Stimulated activated CD8-positive, alpha-beta memory T cell treated with anti-CD3 and anti-CD28 coated beads, Interleukin-7, amount 100 ng/mL, for 24 hours (primary cell): ENCODE results near the gene HVCN1.
"Not testable (repeated sequence)": the region's sequence is repeated elsewhere in the genome, so short reads cannot be mapped to it uniquely, and the experiment has no call there.

Source experiments
- DNase-seq: peaks from one replicate; pipeline ENCODE4 v3.0.0-alpha.2; 2020; ENCODE audit warnings: low read depth

HVCN1 gene

GRCh38 chr12:110668480-110669192 lies 20.3 kb downstream of the HVCN1 start:
- no peak for DNase-seq

GRCh38 chr12:110667671-110668070 lies 21.2 kb downstream of the HVCN1 start:
- DNase-seq = no peak

GRCh38 chr12:110666892-110667291 lies 22.0 kb downstream of the HVCN1 start:
- DNase-seq = no peak

DNA sequence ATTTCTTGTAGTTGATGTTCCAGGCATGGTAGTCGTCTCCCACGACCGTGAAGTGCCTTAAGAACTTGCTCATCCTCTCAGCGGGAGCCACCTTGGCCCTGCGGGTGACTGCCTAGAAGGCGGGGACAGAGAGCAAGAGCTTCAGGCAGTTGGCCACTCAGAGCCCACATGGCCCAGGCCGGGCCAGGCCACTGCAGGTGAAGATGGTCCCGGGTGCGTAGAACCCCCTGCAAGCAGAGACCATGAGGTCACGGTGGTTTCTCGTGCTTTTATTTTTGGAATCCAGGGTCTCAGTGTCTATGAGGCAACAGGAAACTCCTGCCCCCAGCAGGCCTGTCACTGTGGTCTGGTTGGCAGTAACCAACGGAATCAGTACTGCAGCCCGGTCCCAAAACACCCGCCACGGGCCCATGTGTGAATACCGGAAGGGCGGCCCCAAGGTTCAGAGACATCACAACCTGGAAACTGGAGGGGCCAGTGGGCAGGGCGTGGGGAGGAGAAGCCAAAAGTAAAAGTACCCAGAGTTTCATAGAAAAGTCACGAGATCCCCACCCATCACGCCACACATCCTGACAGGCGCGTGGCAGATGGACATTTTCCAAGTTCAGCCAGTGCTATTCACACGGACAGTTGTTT lies 27.5 kb downstream of the HVCN1 start:
- peak; percentile 49 for DNase-seq

DNA sequence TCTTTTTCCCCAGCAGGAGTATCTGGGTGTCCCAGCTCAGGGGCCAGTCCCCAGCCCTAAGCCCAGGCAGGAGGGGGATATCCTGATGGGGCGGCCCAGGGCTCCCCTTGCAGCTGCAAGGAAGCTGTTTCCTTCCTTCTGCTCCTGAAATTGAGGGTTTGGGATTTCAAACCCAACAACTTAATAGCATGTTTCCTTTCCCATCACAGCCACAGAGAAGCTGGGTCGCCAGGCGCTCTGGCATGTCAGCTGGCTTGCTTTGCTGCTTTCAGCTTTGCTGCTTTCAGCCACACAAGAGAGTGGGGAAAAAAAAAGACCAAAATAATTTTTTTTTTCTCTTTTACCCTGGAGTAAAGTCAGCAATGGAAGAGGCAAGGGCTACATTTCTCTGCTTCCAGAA lies 30.0 kb downstream of the HVCN1 start:
- DNase-seq = no peak

DNA sequence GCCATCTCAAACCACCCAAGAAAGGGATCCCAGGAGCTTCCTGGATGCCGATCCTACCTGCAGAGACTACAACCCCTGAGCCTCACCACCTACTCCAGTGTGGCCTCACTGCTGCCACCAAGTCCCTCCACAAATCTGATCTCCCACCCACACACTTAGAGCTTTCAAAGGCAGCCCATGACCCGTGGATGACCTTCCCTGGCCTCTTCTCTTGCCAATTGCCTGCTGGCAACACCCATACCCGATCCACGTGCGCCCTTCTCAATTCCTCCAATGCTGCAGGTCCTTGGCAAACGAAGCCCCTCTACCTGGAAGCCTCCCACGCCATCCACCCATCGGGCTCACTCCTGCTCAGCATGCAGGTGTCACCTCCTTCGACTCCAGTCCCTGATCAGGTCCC lies 30.7 kb downstream of the HVCN1 start:
- DNase-seq = no peak

GRCh38 chr12:110657747-110658146 lies 31.2 kb downstream of the HVCN1 start:
- DNase-seq = no peak

- DNase-seq = no peak
These were observed 32.8 kb downstream of the HVCN1 start for GRCh38 chr12:110656071-110656655.

DNA sequence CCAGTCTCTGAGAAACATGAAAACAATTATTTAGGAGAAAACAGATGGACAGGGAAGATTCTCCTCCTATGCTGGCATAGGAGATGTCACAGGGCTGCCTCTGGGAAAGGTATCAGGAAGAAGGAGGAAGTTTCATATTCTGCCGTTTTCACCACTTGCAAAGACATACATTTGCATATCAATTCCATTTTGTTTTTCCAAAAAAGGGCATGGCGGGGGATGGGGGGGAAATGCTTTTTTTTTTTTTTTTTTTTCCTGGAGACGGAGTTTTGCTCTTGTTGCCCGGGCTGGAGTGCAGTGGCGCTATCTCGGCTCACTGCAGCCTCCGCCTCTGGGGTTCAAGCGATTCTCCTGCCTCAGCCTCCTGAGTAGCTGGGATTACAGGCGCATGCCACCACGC lies 34.7 kb downstream of the HVCN1 start:
- DNase-seq = not testable (repeated sequence)

DNA sequence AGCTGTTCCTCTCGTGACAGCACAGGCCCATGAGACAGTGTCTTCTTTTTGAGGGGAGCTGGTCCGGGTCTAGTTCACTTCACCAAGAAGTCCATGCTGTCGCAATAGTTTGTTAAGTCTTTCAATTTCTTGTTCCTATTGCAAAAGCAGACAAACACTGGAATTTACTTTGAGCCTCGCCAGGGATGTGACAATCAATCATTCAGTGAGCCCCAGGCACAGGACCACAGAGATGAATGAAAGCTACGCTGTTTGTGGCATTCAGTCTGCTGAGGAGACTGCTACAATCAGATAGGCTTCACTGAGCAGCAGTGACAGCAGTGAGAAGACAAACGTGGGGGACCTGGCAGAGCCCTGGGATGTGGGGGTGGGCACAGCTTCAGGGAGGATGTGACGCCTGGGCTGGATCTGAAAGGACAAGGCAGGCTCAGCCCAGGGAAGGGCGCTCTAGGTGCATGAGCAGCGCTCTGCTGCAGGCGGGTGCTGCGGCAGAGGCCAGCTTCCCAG lies 39.5 kb downstream of the HVCN1 start:
- DNase-seq = no peak

- no peak for DNase-seq
These were observed 41.3 kb downstream of the HVCN1 start for GRCh38 chr12:110647631-110648040.

GRCh38 chr12:110641521-110641920 lies 47.4 kb downstream of the HVCN1 start:
- DNase-seq = no peak

- DNase-seq = no peak
These were observed 48.5 kb downstream of the HVCN1 start for GRCh38 chr12:110640275-110641025.

GRCh38 chr12:110639336-110640141 lies 49.4 kb downstream of the HVCN1 start:
- DNase-seq = no peak

DNA sequence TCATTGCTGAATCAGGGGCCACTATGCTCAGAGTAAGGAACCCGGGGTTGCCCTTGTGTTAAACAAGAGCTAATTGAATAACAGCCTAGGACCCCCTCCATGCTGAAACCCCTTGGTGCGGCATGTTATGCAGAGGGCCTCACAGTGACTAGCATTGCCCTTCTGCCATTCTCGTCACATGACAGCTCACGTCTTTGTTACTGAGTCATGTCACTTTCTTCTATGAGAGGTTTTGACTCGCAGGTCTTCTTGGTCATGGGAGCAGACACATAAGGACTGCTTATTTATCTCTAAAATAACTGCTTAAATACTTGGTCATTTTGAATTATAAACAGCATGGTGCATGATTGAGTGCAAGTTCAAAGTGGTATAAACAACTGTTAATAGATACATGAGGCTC lies 50.1 kb downstream of the HVCN1 start:
- DNase-seq = no peak

GRCh38 chr12:110637869-110638441 lies 51.0 kb downstream of the HVCN1 start:
- DNase-seq = no peak

DNA sequence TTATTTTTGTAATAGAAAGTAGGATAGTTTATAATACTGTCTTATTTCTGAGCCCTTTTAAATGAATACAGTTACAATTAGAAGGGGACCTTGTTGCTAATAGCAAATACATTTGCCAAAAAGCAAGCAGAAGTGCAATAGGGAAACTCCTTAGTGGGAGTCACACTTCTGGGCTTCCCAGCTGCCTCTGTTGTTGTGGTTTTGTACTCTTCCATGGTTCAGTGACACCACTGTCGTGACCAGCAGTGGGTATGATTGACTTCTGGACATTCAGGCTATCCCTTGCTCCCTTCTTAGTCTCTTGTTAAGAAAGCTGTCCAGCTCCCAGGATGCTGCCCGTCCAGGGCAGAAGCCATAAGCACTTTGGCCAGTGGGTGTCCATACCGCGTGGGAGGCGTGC lies 52.4 kb downstream of the HVCN1 start:
- DNase-seq = no peak

DNA sequence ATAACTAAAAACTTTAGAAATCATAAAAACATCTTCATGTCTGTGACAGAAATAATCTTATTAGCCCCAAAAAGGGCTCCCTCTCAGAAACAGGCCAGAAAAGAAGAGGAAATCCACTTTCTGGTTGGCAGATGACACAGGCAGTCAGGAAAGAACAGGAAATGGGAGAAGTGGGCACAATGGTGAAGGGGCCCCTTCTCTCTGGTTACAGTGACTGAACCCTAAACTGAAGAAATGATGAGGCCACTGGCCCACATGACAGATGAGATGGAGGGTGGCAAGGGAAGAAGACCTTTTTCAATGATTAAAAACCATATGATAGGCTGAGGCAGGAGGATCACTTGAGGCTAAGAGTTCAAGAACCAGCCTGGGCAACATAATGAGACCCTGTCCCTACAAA lies 53.9 kb downstream of the HVCN1 start:
- no peak for DNase-seq

- DNase-seq = no peak
These were observed 61.3 kb downstream of the HVCN1 start for GRCh38 chr12:110627500-110628195.

GRCh38 chr12:110622582-110622981 lies 66.3 kb downstream of the HVCN1 start:
- DNase-seq = no peak

DNA sequence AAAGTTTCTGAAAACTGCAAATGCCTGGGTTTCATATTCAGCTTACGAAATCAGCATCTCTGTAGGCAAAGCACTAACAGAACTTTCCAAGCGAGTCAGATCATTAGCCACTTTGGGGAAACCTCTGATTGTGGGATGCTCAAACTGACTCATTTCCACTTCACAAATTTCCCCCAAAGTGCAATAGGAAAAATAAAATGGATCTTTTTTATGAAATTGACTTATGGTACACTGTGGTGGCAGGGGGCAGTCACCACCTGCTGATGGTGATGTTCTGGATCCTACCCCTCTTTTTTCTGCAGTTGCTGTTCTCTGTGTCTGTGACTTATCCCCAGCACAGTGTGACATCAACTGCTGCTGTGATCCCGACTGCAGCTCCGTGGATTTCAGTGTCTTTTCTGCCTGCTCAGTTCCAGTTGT lies 69.4 kb downstream of the HVCN1 start:
- no peak for DNase-seq
